K562 (cell line): ENCODE results near the gene TNIK. TPM values are rescaled to one million over a fixed set of nuclear protein-coding genes. Genes with fewer than 3 reads are reported as not detected.
A peak's percentile ranks its signal among the peaks of the same experiment; 100 is the strongest.

ENCODE experiments used
- ATAC-seq: fragments of 200-7000 bp; cut with Tn5 transposase; 3 replicates; pipeline ENCODE4 v1.9.1; 2020; ENCODE audit warnings: moderate library complexity
- BruUV-seq: library from RNA; stranded (reverse); fragments of 400-500 nt; replicated peaks from 2 replicates; lab custom pipeline; 2021; lab: Mats Ljungman, UMichigan
- CTCF ChIA-PET: fragments of 300-600 bp; formaldehyde crosslinking; extraction: SDS; loops from one replicate; lab custom pipeline; 2021; ENCODE audit warnings: low intra/inter-chr PET ratio; lab: Yijun Ruan, JAX
- POLR2A ChIA-PET: fragments of 300-600, 350-650 bp; sonication (Branson Sonifier 250); formaldehyde crosslinking; extraction: SDS; loops from one replicate; lab custom pipeline; 2021; ENCODE audit warnings: antibody characterized with exemption, inconsistent platforms; lab: Yijun Ruan, JAX
- DNase-seq, 4 experiments: peaks; one replicate each; pipeline versions ENCODE4 v3.0.0 to v3.0.0-alpha.2; 2011 to 2018; ENCODE audit warnings: low spot score in 3 of 4, mixed read lengths in 3 of 4; ENCODE audit errors: extremely low read depth in 1 of 4
- FAIRE-seq: peaks from 2 replicates; lab custom pipeline; 2011; peaks lifted over from hg19 to GRCh38; lab: Jason Lieb, UNC
- H2AFZ ChIP-seq: 2 replicates; pipeline ENCODE4 v1.6.0; 2011; ENCODE audit warnings: low read depth, low read length, control low read depth, inconsistent platforms
- H3K27ac ChIP-seq: fragments of 200-600 bp; 3 replicates; pipeline ENCODE4 v1.8.0; 2011; ENCODE audit warnings: low read depth, mild to moderate bottlenecking, control low read depth, inconsistent platforms, low read length, moderate library complexity, mixed read lengths; ENCODE audit errors: extremely low read depth
- H3K27me3 ChIP-seq, 2 experiments: fragments of 300-600 bp in 1 of 2; 2 replicates in 1 of 2; 3 replicates in 1 of 2; pipeline versions ENCODE4 v1.6.0 to v1.8.0; 2011; ENCODE audit warnings: inconsistent platforms in 2 of 2, low read length in 2 of 2, mild to moderate bottlenecking in 1 of 2, mixed read lengths in 1 of 2, moderate library complexity in 1 of 2; ENCODE audit not compliant: control insufficient read depth in 2 of 2, insufficient read depth in 2 of 2
- H3K36me3 ChIP-seq: fragments of 300-600 bp; 3 replicates; pipeline ENCODE4 v1.8.0; 2011; ENCODE audit warnings: mild to moderate bottlenecking, low read length, inconsistent platforms; ENCODE audit not compliant: control insufficient read depth, insufficient read depth
- H3K4me1 ChIP-seq, 2 experiments: fragments of 200-600 bp in 1 of 2; replicated peaks in 1 of 2; 2 replicates in 1 of 2; 3 replicates in 1 of 2; pipeline versions ENCODE4 v1.5.1 to v1.8.0; 2011; ENCODE audit warnings: inconsistent platforms in 2 of 2, low read length in 2 of 2, mild to moderate bottlenecking in 1 of 2, mixed read lengths in 1 of 2, moderate library complexity in 1 of 2; ENCODE audit not compliant: control insufficient read depth in 2 of 2, insufficient read depth in 2 of 2
- H3K4me2 ChIP-seq: 2 replicates; pipeline ENCODE4 v1.6.1; 2011; ENCODE audit warnings: low read length, control low read depth, inconsistent platforms, mixed read lengths; ENCODE audit not compliant: insufficient read depth
- H3K4me3 ChIP-seq: fragments of 200-600 bp; sonication (generic), shearing (Covaris generic); 2 replicates; pipeline ENCODE4 v1.5.1; 2016; ENCODE audit warnings: control low read depth, inconsistent platforms
- H3K79me2 ChIP-seq: fragments of 200-600 bp; 3 replicates; pipeline ENCODE4 v1.8.0; 2011; ENCODE audit warnings: low read length, inconsistent platforms; ENCODE audit not compliant: control insufficient read depth, insufficient read depth
- H3K9ac ChIP-seq, 2 experiments: 2 replicates each; pipeline versions ENCODE4 v1.6.0 to v1.6.1; 2011; ENCODE audit warnings: low read depth in 2 of 2, low read length in 2 of 2, control low read depth in 1 of 2, inconsistent platforms in 1 of 2, mild to moderate bottlenecking in 1 of 2, mixed read lengths in 1 of 2; ENCODE audit not compliant: insufficient read depth in 1 of 2
- H3K9me1 ChIP-seq: one replicate; pipeline ENCODE4 v1.6.0; 2011; ENCODE audit warnings: inconsistent platforms, mild to moderate bottlenecking, low read length, moderate library complexity; ENCODE audit not compliant: control insufficient read depth, insufficient read depth
- H3K9me3 ChIP-seq: replicated peaks from 2 replicates; pipeline ENCODE4 v1.5.1; 2011; ENCODE audit warnings: low read depth, low read length, inconsistent platforms; ENCODE audit not compliant: control insufficient read depth, insufficient read depth
- H4K20me1 ChIP-seq: replicated peaks from 2 replicates; pipeline ENCODE4 v1.6.1; 2011; ENCODE audit warnings: low read length, inconsistent platforms, mixed read lengths; ENCODE audit not compliant: control insufficient read depth, insufficient read depth
- ADNP ChIP-seq: fragments of 200-800 bp; sonication (Bioruptor generic); IDR thresholded peaks from 2 replicates; pipeline ENCODE4 v1.6.1; 2016; ENCODE audit warnings: missing genetic modification characterization, missing compliant biosample characterization
- JUND ChIP-seq, 2 experiments: IDR thresholded peaks; 2 replicates in 1 of 2; 3 replicates in 1 of 2; pipeline ENCODE4 v1.6.1; 2011; ENCODE audit warnings: borderline replicate concordance in 2 of 2, low read depth in 2 of 2, low read length in 2 of 2, improper control_type of control experiment in 1 of 2, missing biosample characterization in 1 of 2, missing genetic modification characterization in 1 of 2, missing genetic modification reagents in 1 of 2
- PML ChIP-seq: IDR thresholded peaks from 2 replicates; pipeline ENCODE4 v1.6.1; 2012; ENCODE audit warnings: low read length, inconsistent platforms
- POLR2G ChIP-seq: fragments of 200-400 bp; formaldehyde crosslinking; IDR thresholded peaks from 2 replicates; pipeline ENCODE4 v1.6.1; 2017; ENCODE audit warnings: low read depth, mild to moderate bottlenecking, antibody characterized with exemption, low read length, moderate library complexity
- SPI1 ChIP-seq: IDR thresholded peaks from 2 replicates; pipeline ENCODE4 v1.6.1; 2011; ENCODE audit warnings: low read depth, low read length, control low read depth, borderline replicate concordance
- SRSF1 ChIP-seq: fragments of 200-400 bp; formaldehyde crosslinking; IDR thresholded peaks from 2 replicates; pipeline ENCODE4 v1.6.1; 2017; ENCODE audit warnings: mild to moderate bottlenecking, low read depth, low read length, moderate library complexity
- ZNF316 ChIP-seq: fragments of 450-650 bp; IDR thresholded peaks from 2 replicates; pipeline ENCODE4 v1.6.1; 2016
- ZNF75A ChIP-seq: fragments of 450-650 bp; formaldehyde crosslinking; IDR thresholded peaks from 2 replicates; pipeline ENCODE4 v1.4.0; 2020; ENCODE audit warnings: mild to moderate bottlenecking
- WGBS: fragments of 100-300 bp; shearing (Covaris generic); methylation state at CpG from one replicate; pipeline ENCODE4 v1.1.6; 2016; ENCODE audit warnings: low coverage, mixed read lengths; ENCODE audit not compliant: insufficient coverage; ENCODE audit errors: missing lambda C conversion rate; 5-methylcytosine and 5-hydroxymethylcytosine counted together
- in situ Hi-C: fragments of 300-500 bp; cut with MboI; formaldehyde crosslinking; loops from 4 replicates; pipeline ENCODE4 v1.15.0; 2018; ENCODE audit warnings: inconsistent platforms, mixed read lengths
- intact Hi-C: fragments of 100-400 bp; cut with micrococcal nuclease; formaldehyde crosslinking; loops from 2 replicates; pipeline ENCODE4 v1.14.2; 2022
- polyA plus RNA-seq, 8 experiments: library from polyadenylated mRNA; depleted of rRNA in 4 of 8; stranded (reverse) in 5 of 8; unstranded in 3 of 8; fragments of >200 nt; fragmentation: Nextera tagmentation in 2 of 8; fragmentation: Illumina TruSeq in 1 of 8; extraction: Ambion mirVana in 2 of 8; extraction: Trizol in 1 of 8; gene quantifications; 2 replicates each; pipeline versions ENCODE4 v1.2.1 to v1.2.3, GENCODE V29; 2011 to 2014; ENCODE audit warnings: inconsistent platforms in 1 of 8, missing spikeins in 1 of 8
- total RNA-seq, 7 experiments: library from RNA; depleted of rRNA in 6 of 7; stranded (reverse); fragments of >200 nt in 6 of 7; fragmentation: Illumina TruSeq in 2 of 7; extraction: Trizol in 2 of 7; gene quantifications; 2 replicates each; pipeline versions ENCODE4 v1.2.1 to v1.2.3, GENCODE V29; 2011 to 2021; ENCODE audit warnings: low replicate concordance in 1 of 7

TNIK gene
- total and polyA plus RNA-seq, 9 of the 15 experiments (the other 6 are each of a cell fraction or from before 2014, with no cell fraction given) = 6.6 to 39.0 (median 24.7) TPM

DNA sequence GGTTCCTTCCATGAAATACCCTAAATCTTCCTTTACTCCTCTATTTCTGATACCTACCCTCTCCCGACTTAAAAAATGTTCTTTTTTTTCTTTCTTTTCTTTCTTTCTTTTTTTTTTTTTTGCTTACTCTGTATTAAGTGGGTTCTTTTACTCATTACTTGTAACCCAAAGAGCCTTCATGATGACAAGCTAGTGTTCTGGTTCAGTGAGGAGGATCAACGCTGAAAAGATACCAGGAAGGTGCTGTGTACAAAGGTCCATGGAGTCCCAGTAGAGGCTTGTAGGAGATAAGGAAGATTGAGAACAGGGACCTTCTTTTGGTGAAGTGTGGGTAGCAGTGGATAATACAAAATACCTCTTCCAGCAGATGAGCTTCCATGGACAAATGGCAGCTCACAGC, 369.9 kb downstream of the TNIK start:
- ATAC-seq (no peak), DNase-seq (no peak), FAIRE-seq (no peak)
- intact Hi-C loops = no loop called here
- no peak for TF ChIP-seq PML
- no peak for TF ChIP-seq SRSF1
- no peak for TF ChIP-seq ZNF75A (CRISPR knock-in tag)
- TF ChIP-seq ZNF316 = peak; percentile 49; the same call in 1 of the 2 replicates
- Histone ChIP-seq H3K4me3 (no peak overlapping the region), H3K79me2 (no peaks in the 10 kb centered on the region), H3K9me1 (no peaks in the 10 kb centered on the region), H3K9me3 (no peaks in the 10 kb centered on the region), H3K27ac (no peak overlapping the region), H4K20me1 (no peaks in the 10 kb centered on the region), H3K4me2 (no peak overlapping the region), H2AFZ (no peak overlapping the region), H3K9ac (no peak overlapping the region), H3K36me3 (peaks cover 8% of the 10 kb centered on the region; the same call in 2 of the 3 replicates), H3K4me1 (peaks cover 0 to 3% of the 10 kb centered on the region in 2 experiments; a peak in 2 of 5 replicates), H3K27me3 (no peaks in the 10 kb centered on the region)
- no TSS peak for BruUV-seq
- CTCF ChIA-PET = no interaction called here
- WGBS = 57% methylated on average over 2 of the region's 2 CpGs
- POLR2A ChIA-PET = interaction anchor here (0.6 to 1.0 kb wide), 2 partner anchors 16 to 1702 kb away, joined by 3 read pairs; no protein-coding TSS in a partner anchor
- in situ Hi-C loops = no loop called here

DNA sequence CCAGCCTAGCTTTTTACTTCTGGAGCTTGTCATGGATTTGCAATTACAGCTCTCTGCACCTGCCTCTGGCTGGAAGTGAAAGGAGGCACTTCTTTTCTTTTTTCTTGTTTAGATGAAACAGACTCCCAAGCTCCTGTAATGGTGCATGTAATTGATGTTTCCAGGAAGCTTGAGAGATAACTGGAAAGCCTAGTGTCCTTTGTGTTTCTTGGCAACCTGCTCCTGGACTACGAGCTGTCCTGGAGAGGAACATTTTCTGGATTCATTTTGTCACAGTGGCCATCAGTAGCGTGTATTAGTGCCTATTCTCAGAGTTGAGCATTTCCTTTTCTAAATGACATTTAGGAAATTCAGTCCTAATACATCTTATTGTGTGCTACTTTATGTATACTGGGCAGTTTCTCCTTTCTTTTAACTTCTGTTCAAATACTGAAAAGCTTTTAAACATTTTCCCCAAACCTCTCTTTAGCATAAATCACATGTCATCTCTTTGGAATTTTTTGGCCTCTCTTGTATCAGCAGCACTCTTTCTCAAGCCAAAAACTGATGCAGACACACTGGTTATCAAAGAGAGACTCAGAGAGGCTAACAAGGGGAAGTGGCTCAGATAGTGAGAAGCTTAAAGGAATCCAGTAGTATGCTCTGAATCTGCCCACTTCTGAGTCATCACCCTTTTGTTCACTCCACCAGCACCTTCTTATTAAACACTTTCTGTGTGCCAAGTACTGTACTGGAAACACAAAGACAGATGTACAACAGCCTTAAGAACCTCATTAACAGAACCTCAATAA, 371.0 kb downstream of the TNIK start:
- Histone ChIP-seq H3K27ac (no peak overlapping the region), H3K9ac (no peak overlapping the region), H3K4me2 (no peak overlapping the region), H3K36me3 (peaks cover 13% of the 10 kb centered on the region; the same call in 2 of the 3 replicates), H3K4me3 (no peak overlapping the region), H3K9me3 (no peaks in the 10 kb centered on the region), H3K9me1 (no peaks in the 10 kb centered on the region), H3K27me3 (no peaks in the 10 kb centered on the region), H2AFZ (no peak overlapping the region), H3K4me1 (peaks cover 0 to 3% of the 10 kb centered on the region in 2 experiments; a peak in 2 of 5 replicates), H4K20me1 (no peaks in the 10 kb centered on the region), H3K79me2 (no peaks in the 10 kb centered on the region)
- ATAC-seq = peak; percentile 54; the same call in 1 of the 3 replicates
- FAIRE-seq = no peak
- in situ Hi-C loops = no loop called here
- ChIA-PET CTCF (no interaction called here), POLR2A (interaction anchor here (0.5 to 1.0 kb wide), 2 partner anchors 9 to 29 kb away, joined by 4 read pairs; no protein-coding TSS in a partner anchor)
- WGBS = 64% methylated on average over 2 of the region's 2 CpGs
- peak in 1 of 4 experiments; percentile 13 for DNase-seq
- intact Hi-C loops = no loop called here
- no TSS peak for BruUV-seq
- no peak for TF ChIP-seq JUND (IDR thresholded peaks at IDR 0.05; ENCODE audit: borderline replicate concordance, low read depth, low read length)
- 0 out of 3 replicates have a peak, but pooled peaks have one; percentile 25 for TF ChIP-seq JUND (tag; IDR thresholded peaks at IDR 0.05; ENCODE audit: borderline replicate concordance, low read depth, low read length)
- TF ChIP-seq POLR2G = no peak
- peak; percentile 42; the same call in 1 of the 2 replicates for TF ChIP-seq SPI1
- TF ChIP-seq ADNP (tag) = no peak
